K562 (cell line): ENCODE measurements around the gene AJUBA. TPM values are rescaled to one million over a fixed set of nuclear protein-coding genes. Genes with fewer than 3 reads are reported as not detected.
A peak's percentile ranks its signal among the peaks of the same experiment; 100 is the strongest.

Experiments used
- ARID1B ChIP-seq: fragments of 450-650 bp; IDR thresholded peaks from 2 replicates; pipeline ENCODE4 v1.6.1; 2016; ENCODE audit warnings: antibody characterized with exemption, mild to moderate bottlenecking, inconsistent platforms
- BCLAF1 ChIP-seq, 2 experiments: fragments of 450-650 bp in 1 of 2; IDR thresholded peaks; 2 replicates each; pipeline ENCODE4 v1.6.1; 2011 to 2017; ENCODE audit warnings: low read depth in 2 of 2, antibody characterized with exemption in 1 of 2, borderline replicate concordance in 1 of 2, low read length in 1 of 2, mild to moderate bottlenecking in 1 of 2, mixed read lengths in 1 of 2; ENCODE audit not compliant: control insufficient read depth in 1 of 2
- BRD4 ChIP-seq: fragments of 200-600 bp; sonication (generic); IDR thresholded peaks from 2 replicates; pipeline ENCODE4 v1.6.1; 2017; ENCODE audit warnings: inconsistent platforms
- CBFA2T2 ChIP-seq: fragments of 450-650 bp; conservative IDR thresholded peaks from 2 replicates; pipeline ENCODE4 v1.6.1; 2017; ENCODE audit warnings: mild to moderate bottlenecking
- CBX2 ChIP-seq: fragments of 200-600 bp; sonication (generic); IDR thresholded peaks from one replicate; pipeline ENCODE4 v1.6.1; 2012; ENCODE audit warnings: mild to moderate bottlenecking, low read length, inconsistent platforms; ENCODE audit not compliant: insufficient read depth, poor library complexity, severe bottlenecking
- CCNT2 ChIP-seq: IDR thresholded peaks from 2 replicates; pipeline ENCODE4 v1.6.1; 2011; ENCODE audit warnings: borderline replicate concordance, low read depth, mild to moderate bottlenecking, moderate library complexity, mixed read lengths, low read length; ENCODE audit not compliant: insufficient read length; ENCODE audit errors: extremely low read depth
- DPF2 ChIP-seq: fragments of 450-650 bp; IDR thresholded peaks from 2 replicates; pipeline ENCODE4 v1.6.1; 2016
- E2F3 ChIP-seq: fragments of 250-450 bp; sonication (Bioruptor Pico); IDR thresholded peaks from 2 replicates; pipeline ENCODE4 v1.4.0; 2020; ENCODE audit warnings: mild to moderate bottlenecking
- HNRNPLL ChIP-seq: fragments of 200-400 bp; formaldehyde crosslinking; IDR thresholded peaks from 2 replicates; pipeline ENCODE4 v1.6.1; 2017; ENCODE audit warnings: low read length, low read depth, mild to moderate bottlenecking; ENCODE audit not compliant: poor library complexity, severe bottlenecking
- JUND ChIP-seq, 2 experiments: IDR thresholded peaks; 2 replicates in 1 of 2; 3 replicates in 1 of 2; pipeline ENCODE4 v1.6.1; 2011; ENCODE audit warnings: borderline replicate concordance in 2 of 2, low read depth in 2 of 2, low read length in 2 of 2, improper control_type of control experiment in 1 of 2, missing biosample characterization in 1 of 2, missing genetic modification characterization in 1 of 2, missing genetic modification reagents in 1 of 2
- MAFK ChIP-seq: IDR thresholded peaks from 2 replicates; pipeline ENCODE4 v1.6.1; 2011; ENCODE audit warnings: low read length, improper control_type of control experiment
- MTA3 ChIP-seq: fragments of 450-650 bp; formaldehyde crosslinking; IDR thresholded peaks from 2 replicates; pipeline ENCODE4 v1.6.1; 2017; ENCODE audit warnings: mild to moderate bottlenecking, borderline replicate concordance
- PML ChIP-seq: IDR thresholded peaks from 2 replicates; pipeline ENCODE4 v1.6.1; 2012; ENCODE audit warnings: low read length, inconsistent platforms
- SETDB1 ChIP-seq: IDR thresholded peaks from one replicate; pipeline ENCODE4 v1.6.1; 2012; ENCODE audit warnings: low read length, control low read depth, inconsistent platforms
- SMARCE1 ChIP-seq: fragments of 450-650 bp; IDR thresholded peaks from 2 replicates; pipeline ENCODE4 v1.7.1; 2016; ENCODE audit warnings: mild to moderate bottlenecking
- TAL1 ChIP-seq: fragments of 450-650 bp; IDR thresholded peaks from 2 replicates; pipeline ENCODE4 v1.6.1; 2016; ENCODE audit warnings: mild to moderate bottlenecking
- TBP ChIP-seq: optimal IDR thresholded peaks from 2 replicates; pipeline ENCODE3; 2011; ENCODE audit warnings: low read depth, low read length, improper control_type of control experiment
- TCF3 ChIP-seq: sonication (generic); formaldehyde crosslinking; IDR thresholded peaks from 2 replicates; pipeline ENCODE4 v1.4.0; 2020; ENCODE audit warnings: mild to moderate bottlenecking, missing genetic modification reagents
- ZNF589 ChIP-seq: fragments of 200-800 bp; sonication (Bioruptor generic); IDR thresholded peaks from 2 replicates; pipeline ENCODE4 v1.6.1; 2016; ENCODE audit warnings: low read depth, missing genetic modification characterization, missing compliant biosample characterization
- polyA plus RNA-seq, 8 experiments: library from polyadenylated mRNA; depleted of rRNA in 4 of 8; stranded (reverse) in 5 of 8; unstranded in 3 of 8; fragments of >200 nt; fragmentation: Nextera tagmentation in 2 of 8; fragmentation: Illumina TruSeq in 1 of 8; extraction: Ambion mirVana in 2 of 8; extraction: Trizol in 1 of 8; gene quantifications; 2 replicates each; pipeline versions ENCODE4 v1.2.1 to v1.2.3, GENCODE V29; 2011 to 2014; ENCODE audit warnings: inconsistent platforms in 1 of 8, missing spikeins in 1 of 8
- total RNA-seq, 7 experiments: library from RNA; depleted of rRNA in 6 of 7; stranded (reverse); fragments of >200 nt in 6 of 7; fragmentation: Illumina TruSeq in 2 of 7; extraction: Trizol in 2 of 7; gene quantifications; 2 replicates each; pipeline versions ENCODE4 v1.2.1 to v1.2.3, GENCODE V29; 2011 to 2021; ENCODE audit warnings: low replicate concordance in 1 of 7
- TF ChIP-seq, protein P1 (sequence below), 3 experiments: fragments of 200-800 bp in 1 of 3; fragments of 250-450 bp in 1 of 3; fragments of 450-650 bp in 1 of 3; sonication (Bioruptor Pico) in 1 of 3; sonication (Bioruptor generic) in 1 of 3; formaldehyde crosslinking in 1 of 3; IDR thresholded peaks; 2 replicates each; pipeline versions ENCODE4 v1.6.1 to v1.8.0; 2016 to 2022; ENCODE audit warnings: mild to moderate bottlenecking in 2 of 3, missing genetic modification characterization in 2 of 3, missing compliant biosample characterization in 1 of 3, moderate library complexity in 1 of 3

Gene AJUBA
- total and polyA plus RNA-seq, 9 of the 15 experiments (the other 6 are each of a cell fraction or from before 2014, with no cell fraction given) = 0.73 to 4.7 (median 2.8) TPM

GRCh38 chr14:23020143-23021128, 38.1 kb upstream of the AJUBA start (continued):
- TF ChIP-seq SETDB1 (no peak), ZNF589 (CRISPR knock-in tag) (no peak), ARID1B (peak; percentile 94), MTA3 (0 out of 2 replicates have a peak, but pooled peaks have one; percentile 26), BRD4 (no peak), PML (0 out of 2 replicates have a peak, but pooled peaks have one; percentile 26), TCF3 (CRISPR knock-in tag) (peak; percentile 92), TBP (peak; percentile 42), DPF2 (peak; percentile 94), JUND (IDR thresholded peaks at IDR 0.05; ENCODE audit: borderline replicate concordance, low read depth, low read length) (peak; percentile 45; the same call in 1 of the 2 replicates), JUND (tag; IDR thresholded peaks at IDR 0.05; ENCODE audit: borderline replicate concordance, low read depth, low read length) (no peak; the same call in 2 of the 3 replicates), CBX2 (no peak), SMARCE1 (peak; percentile 80), BCLAF1 (IDR thresholded peaks at IDR 0.05; ENCODE audit: borderline replicate concordance in 1 of 2, control insufficient read depth in 1 of 2, low read depth in 2 of 2, low read length in 1 of 2) (no peak), MAFK (peak; percentile 9; the same call in 1 of the 2 replicates), HNRNPLL (peak; percentile 46), CCNT2 (peak; percentile 54), TAL1 (peak; percentile 83), E2F3 (CRISPR knock-in tag) (no peak), CBFA2T2 (peak; percentile 77)
- TF ChIP-seq, protein P1, sequence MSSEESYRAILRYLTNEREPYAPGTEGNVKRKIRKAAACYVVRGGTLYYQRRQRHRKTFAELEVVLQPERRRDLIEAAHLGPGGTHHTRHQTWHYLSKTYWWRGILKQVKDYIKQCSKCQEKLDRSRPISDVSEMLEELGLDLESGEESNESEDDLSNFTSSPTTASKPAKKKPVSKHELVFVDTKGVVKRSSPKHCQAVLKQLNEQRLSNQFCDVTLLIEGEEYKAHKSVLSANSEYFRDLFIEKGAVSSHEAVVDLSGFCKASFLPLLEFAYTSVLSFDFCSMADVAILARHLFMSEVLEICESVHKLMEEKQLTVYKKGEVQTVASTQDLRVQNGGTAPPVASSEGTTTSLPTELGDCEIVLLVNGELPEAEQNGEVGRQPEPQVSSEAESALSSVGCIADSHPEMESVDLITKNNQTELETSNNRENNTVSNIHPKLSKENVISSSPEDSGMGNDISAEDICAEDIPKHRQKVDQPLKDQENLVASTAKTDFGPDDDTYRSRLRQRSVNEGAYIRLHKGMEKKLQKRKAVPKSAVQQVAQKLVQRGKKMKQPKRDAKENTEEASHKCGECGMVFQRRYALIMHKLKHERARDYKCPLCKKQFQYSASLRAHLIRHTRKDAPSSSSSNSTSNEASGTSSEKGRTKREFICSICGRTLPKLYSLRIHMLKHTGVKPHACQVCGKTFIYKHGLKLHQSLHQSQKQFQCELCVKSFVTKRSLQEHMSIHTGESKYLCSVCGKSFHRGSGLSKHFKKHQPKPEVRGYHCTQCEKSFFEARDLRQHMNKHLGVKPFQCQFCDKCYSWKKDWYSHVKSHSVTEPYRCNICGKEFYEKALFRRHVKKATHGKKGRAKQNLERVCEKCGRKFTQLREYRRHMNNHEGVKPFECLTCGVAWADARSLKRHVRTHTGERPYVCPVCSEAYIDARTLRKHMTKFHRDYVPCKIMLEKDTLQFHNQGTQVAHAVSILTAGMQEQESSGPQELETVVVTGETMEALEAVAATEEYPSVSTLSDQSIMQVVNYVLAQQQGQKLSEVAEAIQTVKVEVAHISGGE (CRISPR knock-in tag; IDR thresholded peaks at IDR 0.05) = 0 out of 6 replicates have a peak, but pooled peaks of 1 of the 3 experiments have one; percentile 41
